HG02610 (cell line): ENCODE results near the gene C1orf226.

ENCODE experiments used
- ATAC-seq: cut with Tn5 transposase; IDR thresholded peaks from one replicate; pipeline ENCODE4 v1.9.1; 2021; ENCODE audit warnings: mild to moderate bottlenecking, moderate library complexity; ENCODE audit not compliant: unreplicated experiment

The C1orf226 gene

GRCh38 chr1:162384116-162384515 is 2.6 kb downstream of the C1orf226 start:
- no peak for ATAC-seq

- ATAC-seq, result no peak
These were observed 3.2 kb downstream of the C1orf226 start for GRCh38 chr1:162384601-162385279.

GRCh38 chr1:162385280-162385623 is 3.7 kb downstream of the C1orf226 start:
- ATAC-seq, result no peak

GRCh38 chr1:162385702-162386101 is 4.2 kb downstream of the C1orf226 start:
- no peak for ATAC-seq

GRCh38 chr1:162386292-162387225 is 5.0 kb downstream of the C1orf226 start:
- ATAC-seq, result no peak

GRCh38 chr1:162387226-162388082 is 5.9 kb downstream of the C1orf226 start:
- ATAC-seq, result no peak

- ATAC-seq, result no peak
These were observed 6.6 kb downstream of the C1orf226 start for GRCh38 chr1:162388083-162388594.

GRCh38 chr1:162388615-162389014 is 7.1 kb downstream of the C1orf226 start:
- ATAC-seq, result no peak

GRCh38 chr1:162389021-162389818 is 7.7 kb downstream of the C1orf226 start:
- ATAC-seq, result no peak

- ATAC-seq, result no peak
These were observed 8.4 kb downstream of the C1orf226 start for GRCh38 chr1:162389971-162390370.

GRCh38 chr1:162390396-162391185 is 9.1 kb downstream of the C1orf226 start:
- no peak for ATAC-seq

GRCh38 chr1:162391790-162392563 is 10.4 kb downstream of the C1orf226 start:
- ATAC-seq, result no peak

- no peak for ATAC-seq
These were observed 14.8 kb downstream of the C1orf226 start for GRCh38 chr1:162396201-162396906.

- no peak for ATAC-seq
These were observed 15.5 kb downstream of the C1orf226 start for GRCh38 chr1:162397039-162397448.

- no peak for ATAC-seq
These were observed 16.5 kb downstream of the C1orf226 start for GRCh38 chr1:162397943-162398560.

- ATAC-seq, result no peak
These were observed 17.6 kb downstream of the C1orf226 start for GRCh38 chr1:162398999-162399580.

- no peak for ATAC-seq
These were observed 19.3 kb downstream of the C1orf226 start for GRCh38 chr1:162400790-162401355.
